Gastroesophageal sphincter (tissue), 3 donors: ENCODE data around the gene PLA2R1.

Experiments
- CTCF ChIP-seq, 4 experiments: fragments of 200-600 bp in 2 of 4; fragments of 450-650 bp in 2 of 4; sonication (generic) in 1 of 4; IDR thresholded peaks; one replicate each; pipeline ENCODE4 v1.5.1; 2017 to 2019; ENCODE audit warnings: antibody characterized with exemption in 4 of 4, mild to moderate bottlenecking in 2 of 4, moderate library complexity in 2 of 4
- EP300 ChIP-seq: sonication (generic); formaldehyde crosslinking; IDR thresholded peaks from one replicate; pipeline ENCODE4 v1.6.1; 2017; ENCODE audit warnings: antibody characterized with exemption, mild to moderate bottlenecking
- POLR2A ChIP-seq, 2 donors: fragments of 450-650 bp; IDR thresholded peaks; one replicate each; pipeline ENCODE4 v1.6.1; 2017; ENCODE audit warnings: antibody characterized with exemption in 2 of 2, mild to moderate bottlenecking in 2 of 2, moderate library complexity in 1 of 2
- POLR2AphosphoS5 ChIP-seq: sonication (generic); formaldehyde crosslinking; IDR thresholded peaks from one replicate; pipeline ENCODE4 v1.6.1; 2017; ENCODE audit warnings: antibody characterized with exemption

GRCh38 chr2:160063879-160064612 lies 1.6 kb upstream of the PLA2R1 start:
- TF ChIP-seq POLR2A (IDR thresholded peaks at IDR 0.05), result no peak
- TF ChIP-seq CTCF (IDR thresholded peaks at IDR 0.05), result no peak
- no peak for TF ChIP-seq POLR2AphosphoS5
- no peak for TF ChIP-seq EP300
